Type B pancreatic cell (in vitro differentiated cells): ENCODE data around the gene INO80. TPM values are rescaled to one million over a fixed set of nuclear protein-coding genes. Genes with fewer than 3 reads are reported as not detected.

Experiments
- DNase-seq: peaks from one replicate; pipeline ENCODE4 v3.0.0; 2021; ENCODE audit warnings: mixed read lengths; ENCODE audit not compliant: unreplicated experiment; ENCODE audit errors: extremely low spot score
- H3K27ac Mint-ChIP-seq: 2 replicates; pipeline ENCODE4 v1.8.0; 2021; ENCODE audit warnings: mild to moderate bottlenecking, mixed read lengths
- H3K27me3 Mint-ChIP-seq: 2 replicates; pipeline ENCODE4 v1.8.0; 2021; ENCODE audit warnings: mixed read lengths
- H3K36me3 Mint-ChIP-seq: 2 replicates; pipeline ENCODE4 v1.8.0; 2021; ENCODE audit warnings: mixed read lengths
- H3K4me1 Mint-ChIP-seq: one replicate; pipeline ENCODE4 v1.8.0; 2021; ENCODE audit warnings: mixed read lengths; ENCODE audit not compliant: unreplicated experiment
- H3K4me3 Mint-ChIP-seq: 2 replicates; pipeline ENCODE4 v1.8.0; 2021; ENCODE audit warnings: mild to moderate bottlenecking, mixed read lengths
- H3K9me3 Mint-ChIP-seq: 2 replicates; pipeline ENCODE4 v1.8.0; 2021; ENCODE audit warnings: mixed read lengths
- CTCF ChIP-seq: fragments of 200-600 bp; sonication (generic); conservative IDR thresholded peaks from 2 replicates; pipeline ENCODE4 v1.5.0; 2021; ENCODE audit warnings: antibody characterized with exemption, mild to moderate bottlenecking
- total RNA-seq: library from RNA; stranded (reverse); gene quantifications from 2 replicates; pipeline ENCODE4 v1.2.1, GENCODE V29; 2021; ENCODE audit warnings: low replicate concordance

INO80 gene
- total RNA-seq, 1 donor from 2014 or later = 22.3 TPM

- Mint-ChIP-seq H3K4me3 (peak overlapping the region; percentile 59), H3K36me3 (peaks cover 16% of the 10 kb centered on the region), H3K9me3 (no peaks in the 10 kb centered on the region), H3K27me3 (no peaks in the 10 kb centered on the region), H3K27ac (peak overlapping the region; percentile 90), H3K4me1 (peaks cover 8% of the 10 kb centered on the region)
- peak; percentile 51 for TF ChIP-seq CTCF
- no peak for DNase-seq
Observed at GRCh38 chr15:41018534-41018933, 97.5 kb downstream of the INO80 start.

GRCh38 chr15:41017066-41017735, 98.9 kb downstream of the INO80 start:
- H3K36me3 Mint-ChIP-seq = peaks cover 16% of the 10 kb centered on the region

GRCh38 chr15:41013691-41014414, 102.2 kb downstream of the INO80 start:
- Mint-ChIP-seq H3K9me3 (no peaks in the 10 kb centered on the region), H3K4me3 (no peak overlapping the region), H3K4me1 (peaks cover 7% of the 10 kb centered on the region), H3K27me3 (no peaks in the 10 kb centered on the region), H3K36me3 (peaks cover 15% of the 10 kb centered on the region), H3K27ac (no peak overlapping the region)
- no peak for TF ChIP-seq CTCF
- DNase-seq = no peak

More at GRCh38 chr15:41017066-41017735, 98.9 kb downstream of the INO80 start:
- H3K4me1 Mint-ChIP-seq = peaks cover 8% of the 10 kb centered on the region
- TF ChIP-seq CTCF = no peak
- no peaks in the 10 kb centered on the region for H3K27me3 Mint-ChIP-seq
- no peaks in the 10 kb centered on the region for H3K9me3 Mint-ChIP-seq
- H3K4me3 Mint-ChIP-seq = no peak overlapping the region
- DNase-seq = no peak
- peak overlapping the region; percentile 90 for H3K27ac Mint-ChIP-seq

GRCh38 chr15:41011055-41011815, 104.8 kb downstream of the INO80 start:
- TF ChIP-seq CTCF = no peak
- Mint-ChIP-seq H3K9me3 (no peaks in the 10 kb centered on the region), H3K4me3 (no peak overlapping the region), H3K27ac (peak overlapping the region; percentile 9), H3K4me1 (no peaks in the 10 kb centered on the region), H3K36me3 (peaks cover 17% of the 10 kb centered on the region), H3K27me3 (no peaks in the 10 kb centered on the region)
- no peak for DNase-seq

GRCh38 chr15:41010345-41010744, 105.7 kb downstream of the INO80 start:
- Mint-ChIP-seq H3K4me1 (no peaks in the 10 kb centered on the region), H3K4me3 (no peak overlapping the region), H3K27ac (no peak overlapping the region), H3K27me3 (no peaks in the 10 kb centered on the region), H3K36me3 (peaks cover 17% of the 10 kb centered on the region), H3K9me3 (no peaks in the 10 kb centered on the region)
- no peak for TF ChIP-seq CTCF
- no peak for DNase-seq
